Measurements from ENCODE around the gene COPG1. TPM values are rescaled to one million over a fixed set of nuclear protein-coding genes. Genes with fewer than 3 reads are reported as not detected.

COPG1 gene
- total and polyA plus RNA-seq, 10 donors, result 47.8 to 134 (median 105) TPM

DNA sequence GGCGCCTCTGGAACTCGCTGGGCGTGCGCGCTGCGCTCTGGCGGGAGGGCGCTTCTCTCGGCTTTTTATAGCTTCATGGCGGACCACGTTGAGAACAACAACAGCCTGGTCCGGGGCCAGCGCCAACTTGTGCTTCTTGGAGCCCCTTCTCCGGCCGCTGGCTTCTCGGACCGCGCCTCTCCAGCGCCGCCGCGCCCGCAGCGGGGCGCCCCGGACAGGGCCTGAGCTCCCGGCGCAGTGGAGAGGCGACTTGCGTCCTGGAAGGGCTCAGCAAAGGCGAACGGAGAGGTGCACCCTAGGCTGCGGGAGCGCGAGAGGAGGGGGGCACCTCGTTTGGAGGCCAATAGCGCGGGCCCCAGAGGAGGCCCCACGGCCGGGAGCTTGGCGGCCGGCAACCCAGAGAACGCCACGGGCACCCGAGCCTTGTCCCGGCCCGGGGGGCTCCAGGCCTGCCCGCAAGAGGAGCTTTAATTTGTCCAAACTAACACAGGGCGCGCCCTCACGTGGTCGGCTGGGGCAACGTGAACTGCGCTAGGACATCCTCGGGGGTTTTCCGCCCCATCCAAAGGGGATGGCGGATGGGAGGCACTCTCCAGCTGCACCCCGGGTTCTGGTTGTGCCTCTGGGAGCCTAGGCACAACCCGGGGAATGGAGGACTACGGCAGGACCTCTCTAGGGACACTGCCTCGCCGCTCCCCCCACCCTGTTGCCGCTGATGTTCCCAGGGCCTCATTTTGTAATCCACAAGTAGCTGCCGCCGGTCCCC, 67.0 kb downstream of the COPG1 start:
- Histone ChIP-seq H3K4me3 (peak overlapping the region; percentile 61 to 97 (median 86)), H3K9me3 (no peaks in the 10 kb centered on the region), H3K27me3 (replicated peaks in 1 of 7) (peaks cover 0 to 15% (median 0%) of the 10 kb centered on the region in 7 donors), H3K27ac (peak overlapping the region; percentile 76 to 92 (median 85)), H3K36me3 (peaks cover 0 to 4% (median 0%) of the 10 kb centered on the region in 6 donors), H3K4me1 (peaks cover 10 to 55% (median 37%) of the 10 kb centered on the region in 6 donors)
- 0% methylated on average over 13 to 65 of the region's 65 CpGs for WGBS, 5 donors
- DNase-seq, result peak; percentile 91
- TF ChIP-seq POLR2AphosphoS5 (IDR thresholded peaks at IDR 0.05) (peak; percentile 100), POLR2A (IDR thresholded peaks at IDR 0.05) (peak; percentile 94 to 98 (median 95)), CTCF (IDR thresholded peaks at IDR 0.05 in 8 of 11, conservative IDR thresholded peaks at IDR 0.05 in 3 of 11) (peak in 8 of 11 experiments; percentile 6 to 61 (median 48))
- intact Hi-C loops (cut with DNase I; ENCODE audit: low total_unique reads), result no loop called here

DNA sequence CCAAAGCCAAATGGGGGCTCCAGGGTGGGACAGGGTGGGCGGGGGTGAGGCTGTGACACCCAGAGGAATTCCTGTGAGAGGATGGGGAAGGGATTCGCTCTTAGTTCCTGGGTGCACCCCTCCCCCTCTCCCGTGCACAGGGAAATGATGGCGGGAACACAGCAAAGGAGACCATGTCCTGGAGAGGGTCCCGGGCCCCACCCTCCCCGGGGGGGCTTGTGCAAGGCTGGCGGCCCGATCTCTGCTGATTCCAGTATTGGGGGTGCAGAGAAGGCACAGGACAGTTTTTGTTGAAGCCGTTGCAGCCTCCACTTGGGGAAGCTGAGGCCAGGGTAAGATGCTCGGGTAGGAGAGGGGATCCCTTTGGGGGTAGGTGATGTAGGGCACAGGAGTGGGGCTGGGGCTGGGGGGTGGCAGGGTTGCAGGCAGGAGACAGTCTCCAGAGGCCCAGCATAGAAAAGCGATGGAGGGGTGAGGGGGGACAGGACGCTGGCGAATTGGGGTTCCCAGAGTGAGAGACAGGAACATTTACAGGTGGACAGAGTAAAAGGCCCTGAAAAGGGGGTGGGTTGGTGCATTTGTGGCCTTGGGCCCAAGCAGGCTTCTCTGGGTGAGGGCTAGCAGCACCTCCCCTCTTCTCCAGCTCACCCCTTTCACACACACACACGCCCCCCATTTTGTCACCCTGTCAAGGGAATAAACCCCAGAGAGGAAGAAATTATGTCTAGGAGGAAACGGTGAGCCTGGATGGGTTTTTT, 67.8 kb downstream of the COPG1 start:
- 31 to 38% (median 36%) methylated on average over 14 to 15 of the region's 15 CpGs for WGBS, 5 donors
- TF ChIP-seq CTCF (IDR thresholded peaks at IDR 0.05 in 8 of 11, conservative IDR thresholded peaks at IDR 0.05 in 3 of 11), result no peak
- no peak for TF ChIP-seq POLR2A (IDR thresholded peaks at IDR 0.05)
- no peak for TF ChIP-seq POLR2AphosphoS5 (IDR thresholded peaks at IDR 0.05)
- peaks cover 0 to 4% (median 0%) of the 10 kb centered on the region in 6 donors for H3K36me3 ChIP-seq
- H3K27me3 ChIP-seq (replicated peaks in 1 of 7), result peaks cover 0 to 15% (median 0%) of the 10 kb centered on the region in 7 donors
- intact Hi-C loops (cut with DNase I; ENCODE audit: low total_unique reads), result no loop called here
- H3K4me3 ChIP-seq, result peak overlapping the region; percentile 61 to 97 (median 86)
- no peak for DNase-seq
- no peaks in the 10 kb centered on the region for H3K9me3 ChIP-seq
- H3K4me1 ChIP-seq, result peaks cover 10 to 53% (median 37%) of the 10 kb centered on the region in 6 donors
- H3K27ac ChIP-seq, result peak overlapping the region in 7 of 8 donors; percentile 76 to 92 (median 85)

DNA sequence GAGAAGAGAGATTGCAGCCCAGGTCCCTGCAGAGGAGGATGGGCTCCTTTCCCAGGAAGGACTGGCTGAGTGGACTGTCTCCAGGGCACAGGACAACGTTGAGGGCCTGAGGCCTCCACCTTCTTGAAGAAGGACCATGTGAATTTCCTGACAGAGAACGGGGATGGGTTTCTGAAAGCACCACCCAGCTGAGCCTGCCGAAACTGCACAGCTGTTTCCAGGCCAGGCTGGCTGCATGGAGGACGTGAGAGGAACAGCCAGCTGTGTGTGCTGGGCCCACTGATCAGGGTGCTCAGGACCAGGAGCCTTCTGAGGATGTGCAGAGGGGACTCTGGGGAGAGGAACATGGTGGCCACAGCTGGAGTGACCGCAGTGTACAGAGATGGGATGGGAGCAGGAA, 68.4 kb downstream of the COPG1 start:
- Histone ChIP-seq H3K4me3 (peak overlapping the region in 1 of 8 donors; percentile 97), H3K27me3 (replicated peaks in 1 of 7) (peaks cover 0 to 15% (median 0%) of the 10 kb centered on the region in 7 donors), H3K27ac (no peak overlapping the region), H3K4me1 (peaks cover 10 to 46% (median 36%) of the 10 kb centered on the region in 6 donors), H3K9me3 (no peaks in the 10 kb centered on the region), H3K36me3 (peaks cover 0 to 4% (median 0%) of the 10 kb centered on the region in 6 donors)
- intact Hi-C loops (cut with DNase I; ENCODE audit: low total_unique reads), result no loop called here
- WGBS, 5 donors, result 41 to 49% (median 45%) methylated on average over 5 of the region's 5 CpGs
- DNase-seq, result no peak
- TF ChIP-seq POLR2A (IDR thresholded peaks at IDR 0.05), result no peak
- TF ChIP-seq POLR2AphosphoS5 (IDR thresholded peaks at IDR 0.05), result peak in 1 of 3 donors; percentile 23
- TF ChIP-seq CTCF (IDR thresholded peaks at IDR 0.05 in 8 of 11, conservative IDR thresholded peaks at IDR 0.05 in 3 of 11), result no peak
